Measurements from ENCODE around the gene PAPLN.
A peak's percentile ranks its signal among the peaks of the same experiment; 100 is the strongest.

PAPLN gene

GRCh38 chr14:73258845-73259611, 21.7 kb downstream of the PAPLN start:
- FAIRE-seq, result no peak
- DNase-seq (ENCODE audit: insufficient read length, low spot score), result no peak

GRCh38 chr14:73259837-73260236, 22.5 kb downstream of the PAPLN start:
- no peak for FAIRE-seq
- DNase-seq (ENCODE audit: insufficient read length, low spot score), result no peak

GRCh38 chr14:73260574-73260973, 23.3 kb downstream of the PAPLN start:
- no peak for FAIRE-seq
- no peak for DNase-seq (ENCODE audit: insufficient read length, low spot score)

GRCh38 chr14:73261075-73261474, 23.8 kb downstream of the PAPLN start:
- FAIRE-seq, result no peak
- no peak for DNase-seq (ENCODE audit: insufficient read length, low spot score)

GRCh38 chr14:73261520-73262426, 24.5 kb downstream of the PAPLN start:
- FAIRE-seq (no peak), DNase-seq (ENCODE audit: insufficient read length, low spot score) (no peak)

- FAIRE-seq (no peak), DNase-seq (ENCODE audit: insufficient read length, low spot score) (no peak)
Observed at GRCh38 chr14:73262427-73263183, 25.3 kb downstream of the PAPLN start.

- DNase-seq (ENCODE audit: insufficient read length, low spot score) (no peak), FAIRE-seq (no peak)
Observed at GRCh38 chr14:73263606-73264005, 26.3 kb downstream of the PAPLN start.

- FAIRE-seq, result no peak
Observed at GRCh38 chr14:73264080-73264884, 27.0 kb downstream of the PAPLN start.

GRCh38 chr14:73264885-73265720, 27.8 kb downstream of the PAPLN start:
- DNase-seq (ENCODE audit: insufficient read length, low spot score), result no peak
- no peak for FAIRE-seq

More at GRCh38 chr14:73264080-73264884, 27.0 kb downstream of the PAPLN start:
- DNase-seq (ENCODE audit: insufficient read length, low spot score), result no peak

GRCh38 chr14:73265721-73266046, 28.4 kb downstream of the PAPLN start:
- DNase-seq (ENCODE audit: insufficient read length, low spot score), result no peak
- no peak for FAIRE-seq

GRCh38 chr14:73266317-73266716, 29.0 kb downstream of the PAPLN start:
- FAIRE-seq, result no peak
- no peak for DNase-seq (ENCODE audit: insufficient read length, low spot score)

GRCh38 chr14:73267474-73267873, 30.2 kb downstream of the PAPLN start:
- FAIRE-seq, result no peak
- DNase-seq (ENCODE audit: insufficient read length, low spot score), result no peak

- peak; percentile 90 for FAIRE-seq
- peak; percentile 72 for DNase-seq (ENCODE audit: insufficient read length, low spot score)
Observed at GRCh38 chr14:73269729-73270531, 32.6 kb downstream of the PAPLN start.

GRCh38 chr14:73272393-73272792, 35.1 kb downstream of the PAPLN start:
- FAIRE-seq (no peak), DNase-seq (ENCODE audit: insufficient read length, low spot score) (no peak)

GRCh38 chr14:73273799-73274198, 36.5 kb downstream of the PAPLN start:
- no peak for FAIRE-seq
- no peak for DNase-seq (ENCODE audit: insufficient read length, low spot score)

- DNase-seq (ENCODE audit: insufficient read length, low spot score) (no peak), FAIRE-seq (no peak)
Observed at GRCh38 chr14:73276836-73277235, 39.5 kb downstream of the PAPLN start.

- FAIRE-seq (no peak), DNase-seq (ENCODE audit: insufficient read length, low spot score) (no peak)
Observed at GRCh38 chr14:73277376-73277775, 40.1 kb downstream of the PAPLN start.

- DNase-seq (ENCODE audit: insufficient read length, low spot score) (no peak), FAIRE-seq (no peak)
Observed at GRCh38 chr14:73280903-73281302, 43.6 kb downstream of the PAPLN start.

Measured in GM19239 (cell line).